ENCODE results near the gene FBLL1.

GRCh38 chr5:168562279-168562678 is 33.2 kb downstream of the FBLL1 start:
- TF ChIP-seq CTCF (IDR thresholded peaks at IDR 0.05) (no peak), ZFX (IDR thresholded peaks at IDR 0.05; ENCODE audit: borderline replicate concordance) (no peak)

All from 22Rv1 (cell line).